Stimulated activated CD8-positive, alpha-beta memory T cell treated with anti-CD3 and anti-CD28 coated beads, Interleukin-4, amount 100 ng/mL, for 1 hour (primary cell): ENCODE data around the gene STK32B.
"Not testable (repeated sequence)": the region's sequence is repeated elsewhere in the genome, so short reads cannot be mapped to it uniquely, and the experiment has no call there.

Source experiments
- DNase-seq, 2 donors: peaks; one replicate each; pipeline ENCODE4 v3.0.0-alpha.2; 2020; ENCODE audit warnings: low read depth in 2 of 2, low spot score in 1 of 2

Gene STK32B

DNA sequence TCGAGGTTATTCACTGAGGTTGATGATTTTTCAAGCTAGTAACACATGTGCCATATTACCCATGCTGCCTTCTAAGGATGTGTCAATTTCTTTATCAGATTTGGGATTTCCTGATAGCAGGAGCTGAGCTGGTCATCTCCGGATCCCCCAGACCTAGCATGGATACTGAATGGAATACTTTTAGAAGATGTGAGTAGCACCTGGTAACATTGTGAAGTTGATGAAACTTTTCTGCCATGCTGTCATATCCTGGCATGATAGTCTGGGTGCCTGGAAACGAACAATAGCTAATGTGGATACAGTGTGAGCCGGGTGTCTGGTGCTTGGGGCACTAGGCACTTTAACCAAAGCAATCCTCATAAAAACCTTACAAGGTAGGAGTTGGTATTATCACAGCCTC is 21.1 kb upstream of the STK32B start:
- no peak for DNase-seq

DNA sequence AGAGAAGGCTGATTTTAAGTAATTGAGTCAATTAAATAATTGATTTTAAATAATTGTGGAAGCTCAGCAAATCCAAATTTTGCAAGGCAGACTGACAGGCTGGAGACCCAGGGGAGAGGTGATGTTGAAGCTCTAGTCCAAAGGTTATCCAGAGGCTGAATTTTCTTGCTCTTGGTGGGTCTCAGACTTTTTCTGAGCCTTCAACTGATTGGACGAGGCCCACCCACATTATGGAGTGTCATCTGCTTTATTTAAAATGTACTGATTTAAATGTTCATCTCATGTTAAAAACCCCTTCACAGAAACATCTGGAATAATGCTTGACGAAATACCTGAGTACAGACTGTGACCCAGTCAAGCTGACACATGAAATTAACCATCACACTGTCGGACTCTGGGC is 20.4 kb upstream of the STK32B start:
- no peak for DNase-seq

DNA sequence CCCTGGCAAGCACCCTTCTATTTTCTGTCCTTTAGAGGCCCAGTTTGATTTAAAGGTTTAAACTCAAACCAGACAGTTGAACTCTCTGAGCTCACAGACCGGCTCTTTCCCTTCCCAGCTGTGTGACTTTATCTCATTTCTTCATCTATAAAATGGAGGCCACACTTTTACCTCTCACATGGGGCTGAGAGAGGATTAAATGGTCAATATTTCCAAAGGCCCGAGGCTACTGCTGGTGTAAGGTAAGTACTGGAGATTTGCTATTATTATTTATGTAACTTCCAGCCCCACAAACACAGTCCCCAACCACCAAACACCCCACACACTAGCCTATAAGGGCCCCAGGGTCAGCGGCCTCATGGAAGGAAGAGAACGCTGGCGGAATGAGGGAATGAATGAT is 18.5 kb upstream of the STK32B start:
- DNase-seq: no peak

DNA sequence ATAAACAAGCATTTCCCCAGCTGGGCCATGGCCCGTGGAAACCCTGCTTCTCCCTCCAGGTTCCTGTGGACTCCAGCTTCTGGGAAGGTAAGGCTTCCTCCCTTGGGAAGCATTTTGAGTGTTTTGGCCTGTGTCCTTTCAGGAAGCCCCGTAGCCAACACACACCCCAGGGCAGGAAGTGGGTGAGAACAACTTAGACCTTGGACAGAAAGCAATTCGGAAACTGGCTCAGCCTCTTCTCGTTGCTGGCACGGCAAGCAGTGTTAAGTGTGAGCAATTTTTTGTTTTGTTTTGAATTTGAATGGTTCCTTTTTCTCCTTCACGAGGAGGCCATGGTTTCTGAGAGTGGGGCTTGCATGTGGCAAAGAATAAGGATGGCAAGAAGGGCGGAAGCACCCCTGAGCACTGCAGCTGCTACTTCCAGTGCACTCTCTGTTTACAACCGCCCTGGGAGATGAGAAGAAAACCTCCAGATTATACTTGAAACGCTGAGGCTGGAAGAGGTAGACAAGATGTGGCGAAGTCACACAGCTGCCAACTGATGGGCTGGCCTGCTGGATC is 17.9 kb upstream of the STK32B start:
- DNase-seq: no peak

DNA sequence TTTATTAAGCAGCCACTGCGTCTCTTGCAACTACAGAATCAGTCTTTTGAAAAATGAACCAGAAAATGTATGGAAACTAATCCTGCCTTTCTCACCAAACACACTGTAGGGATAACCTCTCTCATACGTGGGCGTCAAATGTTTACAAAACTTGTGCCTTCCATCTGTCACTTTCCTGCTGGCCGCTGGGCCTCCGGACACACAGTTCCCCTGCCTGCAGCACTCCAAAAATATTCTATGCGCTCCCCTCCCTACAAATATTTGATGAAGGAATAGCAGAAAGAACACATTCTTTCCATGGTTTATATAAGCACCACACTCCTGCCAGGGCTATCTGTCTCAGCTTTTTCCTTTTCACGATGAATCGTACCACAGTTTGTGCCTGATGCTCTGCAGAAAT is 17.1 kb upstream of the STK32B start:
- DNase-seq: no peak

DNA sequence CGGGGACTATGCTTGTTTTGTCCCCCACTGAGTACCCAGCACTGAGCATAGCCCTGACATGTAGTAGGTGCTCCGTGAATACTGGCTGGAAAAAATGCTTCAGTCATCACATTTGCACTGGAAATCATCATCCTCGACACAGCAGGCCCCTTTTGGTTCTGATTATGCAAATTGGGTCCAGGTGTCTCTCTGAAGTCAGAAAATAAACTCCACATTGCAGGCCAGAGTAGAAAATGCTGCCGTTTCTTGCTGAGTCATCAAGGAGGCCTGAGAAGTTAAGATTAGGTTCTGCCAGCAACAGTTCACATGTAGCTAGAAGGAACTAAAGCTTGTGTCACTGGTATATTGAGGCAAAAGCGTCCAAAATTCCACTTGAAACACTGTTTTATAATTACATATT is 15.0 kb upstream of the STK32B start:
- no peak for DNase-seq

DNA sequence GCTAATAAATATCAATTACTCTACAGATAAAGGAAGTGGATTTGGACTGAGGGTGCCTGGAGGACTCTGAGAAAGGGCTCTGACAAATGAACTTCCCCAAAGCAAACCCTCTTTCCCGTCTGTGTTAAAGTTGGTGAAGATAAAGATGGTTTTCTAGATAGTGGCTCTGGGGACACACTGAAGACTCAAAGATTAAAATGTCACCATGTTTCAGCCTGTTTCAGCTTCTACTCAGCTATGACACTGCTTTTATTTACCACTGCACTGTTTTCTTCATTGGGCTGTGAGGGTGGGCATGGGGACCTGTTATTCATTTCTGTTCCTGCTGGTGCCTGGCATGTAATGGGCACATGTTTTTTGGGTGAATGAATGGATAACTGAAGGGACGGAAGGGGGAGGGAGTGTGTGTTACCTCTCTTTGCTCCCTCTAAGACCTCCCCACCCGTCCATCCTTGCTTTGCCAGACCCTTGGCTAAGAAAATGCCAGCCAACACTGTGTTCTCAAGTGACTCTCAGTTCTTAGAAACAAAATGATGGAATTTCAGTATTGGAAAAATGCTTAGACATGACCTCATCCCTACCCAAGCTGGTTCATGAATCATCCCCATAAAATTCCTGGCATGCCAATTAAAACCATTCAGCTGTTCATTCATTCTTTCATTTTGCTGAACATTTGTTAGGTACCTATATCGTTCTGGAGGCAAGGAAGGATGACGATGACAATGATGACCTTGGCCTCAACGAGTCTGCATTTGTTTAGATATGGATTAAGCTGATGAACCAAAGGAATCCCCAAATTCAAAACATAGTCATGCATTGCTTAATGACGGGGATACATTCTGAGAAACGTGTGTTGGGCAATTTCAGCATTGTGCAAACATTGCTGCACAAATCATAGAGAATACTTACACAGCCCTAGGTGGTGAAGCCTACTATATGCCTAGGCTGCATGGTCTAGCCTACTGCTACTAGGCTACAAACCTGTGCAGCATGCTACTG is 13.4 kb upstream of the STK32B start:
- no peak for DNase-seq

DNA sequence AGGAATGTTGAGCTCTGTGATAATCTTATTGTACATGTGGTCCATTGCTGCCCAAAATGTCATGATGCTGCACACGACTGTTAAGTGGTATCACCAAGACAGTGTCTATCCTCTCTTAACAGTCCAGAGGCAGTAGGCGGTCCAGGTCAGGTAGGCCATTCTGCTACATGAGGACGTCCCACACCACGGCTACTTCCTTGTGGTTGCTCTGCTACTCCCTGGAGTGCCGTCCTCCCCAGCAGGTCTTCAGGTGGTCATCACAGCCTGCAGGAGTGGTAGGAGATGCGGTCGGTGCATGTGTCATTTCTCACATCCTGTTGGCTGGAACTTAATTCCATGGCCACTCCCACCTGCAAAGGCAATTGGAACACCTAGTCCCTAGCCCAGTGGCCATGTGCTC is 11.5 kb upstream of the STK32B start:
- no peak for DNase-seq

DNA sequence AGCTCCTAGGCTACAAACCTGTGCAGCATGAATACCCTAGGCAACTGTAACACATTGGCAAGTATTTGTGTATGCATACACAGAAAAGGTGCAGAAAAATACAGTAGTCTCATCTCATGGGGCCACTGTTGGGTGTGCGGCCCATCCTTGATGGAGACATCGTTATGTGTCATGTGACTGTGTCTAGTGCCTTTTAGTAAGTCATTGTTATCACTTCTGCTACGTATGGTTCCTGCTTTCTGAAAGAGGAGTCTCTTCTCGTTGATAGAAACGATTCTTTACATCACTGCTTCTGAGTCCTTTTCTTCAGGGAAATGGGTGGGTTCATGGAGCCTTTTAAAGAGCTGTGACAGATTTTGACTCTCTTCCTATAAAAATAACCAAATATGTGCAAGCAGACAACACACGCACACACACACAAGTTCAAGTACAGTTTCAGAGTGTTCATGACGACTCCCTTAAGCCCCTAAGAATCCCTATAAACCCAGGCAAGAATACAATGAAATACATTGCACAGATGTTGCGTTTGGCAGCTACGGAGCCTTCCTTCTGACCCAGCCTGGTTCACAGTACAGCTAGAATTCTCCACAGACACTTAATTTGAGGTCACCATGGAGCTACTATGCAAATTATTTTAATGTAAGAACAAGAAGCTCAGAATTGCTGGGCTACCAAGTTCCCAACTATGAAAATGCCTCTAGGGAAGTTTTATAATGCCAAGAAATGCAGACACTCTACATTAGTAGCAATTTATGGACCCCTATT is 10.2 kb upstream of the STK32B start:
- no peak for DNase-seq

DNA sequence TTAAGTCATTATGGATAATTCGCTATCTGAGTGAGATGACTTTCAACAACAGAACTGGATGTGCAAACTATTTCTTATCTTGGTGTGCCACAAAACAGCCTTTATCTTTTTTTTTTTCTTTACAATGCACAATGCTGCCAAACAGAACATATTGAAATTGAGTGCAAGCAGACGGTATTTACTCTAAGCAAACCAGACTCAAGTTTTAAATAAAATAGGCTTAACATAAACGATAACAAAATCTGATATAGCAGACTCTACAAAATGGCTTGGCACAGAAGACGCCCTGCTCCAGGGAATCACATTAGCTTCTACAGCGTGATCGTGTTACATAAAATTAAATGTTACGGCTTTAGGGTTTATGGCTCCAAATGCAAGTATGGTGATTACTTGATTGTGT is 9.6 kb upstream of the STK32B start:
- no peak for DNase-seq

DNA sequence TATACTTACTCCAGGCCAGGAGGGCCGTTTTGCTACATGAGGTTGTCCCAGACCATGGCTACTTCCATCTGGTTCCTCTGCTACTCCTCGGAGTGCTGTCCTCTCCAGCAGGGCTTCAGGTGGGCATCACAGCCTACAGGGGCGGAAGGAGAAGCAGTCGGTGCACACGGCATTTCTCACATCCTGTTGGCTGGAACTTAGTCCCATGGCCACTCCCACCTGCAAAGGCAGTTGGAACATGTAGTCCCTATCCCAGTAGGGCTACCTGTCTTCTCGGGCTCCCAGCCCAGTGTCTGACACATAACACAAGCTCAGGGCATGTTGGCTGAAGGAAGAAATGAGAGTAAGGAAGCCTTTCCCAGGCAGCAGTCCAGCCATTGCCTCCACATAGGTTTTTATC is 7.7 kb upstream of the STK32B start:
- no peak for DNase-seq

DNA sequence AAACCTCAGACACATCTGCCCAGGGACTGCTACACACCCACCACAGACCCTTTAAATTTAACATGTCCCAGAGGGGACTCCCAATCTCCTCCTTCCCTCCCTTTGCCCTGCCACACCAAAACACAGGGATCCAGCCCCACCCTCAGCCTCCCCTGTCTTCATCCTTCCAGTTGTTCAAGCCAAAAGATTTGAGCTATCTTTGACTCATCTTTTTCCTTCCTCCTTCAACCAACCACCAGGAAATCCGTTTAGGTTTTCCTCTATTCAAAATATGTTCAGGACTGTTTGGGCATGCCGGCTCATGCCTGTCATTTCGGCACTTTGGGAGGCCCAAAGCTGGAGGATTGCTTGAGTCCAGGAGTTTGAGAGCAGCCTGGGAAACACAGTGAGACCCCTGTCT is 6.9 kb upstream of the STK32B start:
- DNase-seq: no peak

DNA sequence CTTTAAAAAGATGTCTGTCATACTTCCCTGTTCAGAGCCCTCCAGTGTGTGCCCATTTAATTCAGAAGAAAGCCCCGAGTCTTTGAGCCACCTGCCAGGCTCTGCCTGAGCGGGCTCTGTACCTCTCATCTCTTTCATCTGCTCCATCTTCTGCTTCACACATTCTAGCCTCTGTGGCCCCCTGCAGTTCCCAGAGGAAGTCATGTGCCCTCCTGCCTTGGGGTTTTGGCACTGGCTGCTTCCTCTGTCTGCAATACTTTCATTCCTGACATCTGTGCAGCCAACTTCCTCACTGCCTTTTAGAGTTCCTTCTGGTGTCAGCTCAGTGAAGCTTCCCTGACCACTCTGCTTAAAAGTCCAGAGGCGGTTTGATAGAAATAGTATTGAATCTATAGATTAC is 6.2 kb upstream of the STK32B start:
- DNase-seq: no peak

DNA sequence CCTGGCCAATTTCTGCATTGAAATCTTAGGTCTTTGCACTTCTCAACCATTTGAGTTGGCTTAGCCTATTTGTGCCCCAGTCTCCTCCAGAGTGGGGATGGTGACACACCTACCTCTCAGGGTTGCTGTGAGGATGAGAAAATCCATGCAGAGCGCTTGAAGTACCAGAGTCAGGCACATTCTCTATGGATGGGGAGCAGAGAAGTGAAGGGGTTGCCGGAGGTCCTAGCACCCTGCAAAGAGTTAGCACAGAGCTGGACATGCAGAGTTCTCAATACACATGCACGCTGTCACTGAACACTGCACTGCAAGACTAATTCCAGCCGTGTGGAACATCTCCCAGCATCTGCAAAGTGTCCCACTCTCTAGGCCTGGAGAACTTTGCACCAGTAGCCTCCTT is 2.6 kb upstream of the STK32B start:
- DNase-seq: no peak

DNA sequence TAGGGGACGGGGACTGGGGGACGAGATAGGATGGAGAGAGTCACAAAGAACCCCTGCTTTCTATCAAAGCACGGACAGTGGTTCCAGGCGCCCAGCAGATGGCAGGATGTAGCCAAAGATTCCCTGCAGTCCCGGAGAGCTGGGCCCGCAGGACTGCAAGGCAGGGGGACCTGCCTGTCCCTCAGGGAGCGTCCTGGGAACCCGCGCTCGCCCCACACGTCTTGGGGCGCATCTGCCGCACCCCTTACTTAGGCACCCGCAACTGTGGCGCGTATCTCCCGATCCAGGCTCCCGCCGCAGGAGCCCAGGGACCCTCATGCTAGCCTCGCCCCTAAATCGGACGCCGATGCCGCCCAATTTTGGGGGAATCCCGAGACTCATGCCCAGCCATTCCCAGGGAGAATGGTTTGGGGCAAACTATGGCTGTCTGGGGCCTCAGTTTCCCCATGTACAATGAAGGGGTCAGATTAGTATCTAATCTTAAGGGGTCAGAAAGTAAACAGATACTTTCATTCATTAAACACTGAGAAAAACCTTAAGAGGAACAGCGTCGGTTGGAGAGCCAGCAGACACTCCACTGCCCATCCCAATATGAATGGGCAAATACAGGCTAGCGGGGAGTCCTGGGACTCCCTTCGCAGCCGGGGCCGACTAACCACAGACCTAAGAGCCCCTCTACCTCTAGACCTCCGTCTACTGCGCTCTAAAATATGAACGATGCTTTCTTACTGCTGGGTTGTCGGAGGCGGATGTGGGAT is 581 bp upstream of the STK32B start:
- no peak for DNase-seq

DNA sequence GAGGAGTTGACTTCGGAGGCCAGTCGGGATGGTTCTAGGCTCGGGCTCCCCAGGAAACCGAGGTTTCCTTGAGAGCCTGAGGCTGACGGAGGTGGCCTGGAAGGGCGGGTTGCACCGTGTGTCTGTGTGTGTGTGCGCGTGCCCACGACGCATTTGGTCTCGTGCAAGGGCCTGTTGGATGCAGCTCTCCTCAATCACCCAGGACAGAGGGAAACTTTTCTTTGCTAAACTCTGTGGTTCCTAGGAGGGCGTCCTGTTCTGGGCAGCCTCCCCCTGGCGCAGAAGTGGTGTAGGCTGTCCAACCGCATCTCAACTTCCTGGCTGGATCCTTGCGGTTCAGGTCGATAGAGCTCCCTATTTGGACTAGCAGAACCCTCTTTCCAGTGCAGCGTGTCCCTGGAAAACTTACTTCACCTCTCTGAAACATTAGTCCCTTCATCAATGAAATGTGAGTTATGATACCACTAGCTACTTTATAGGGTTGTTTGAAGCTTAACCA is 973 bp downstream of the STK32B start:
- no peak for DNase-seq

DNA sequence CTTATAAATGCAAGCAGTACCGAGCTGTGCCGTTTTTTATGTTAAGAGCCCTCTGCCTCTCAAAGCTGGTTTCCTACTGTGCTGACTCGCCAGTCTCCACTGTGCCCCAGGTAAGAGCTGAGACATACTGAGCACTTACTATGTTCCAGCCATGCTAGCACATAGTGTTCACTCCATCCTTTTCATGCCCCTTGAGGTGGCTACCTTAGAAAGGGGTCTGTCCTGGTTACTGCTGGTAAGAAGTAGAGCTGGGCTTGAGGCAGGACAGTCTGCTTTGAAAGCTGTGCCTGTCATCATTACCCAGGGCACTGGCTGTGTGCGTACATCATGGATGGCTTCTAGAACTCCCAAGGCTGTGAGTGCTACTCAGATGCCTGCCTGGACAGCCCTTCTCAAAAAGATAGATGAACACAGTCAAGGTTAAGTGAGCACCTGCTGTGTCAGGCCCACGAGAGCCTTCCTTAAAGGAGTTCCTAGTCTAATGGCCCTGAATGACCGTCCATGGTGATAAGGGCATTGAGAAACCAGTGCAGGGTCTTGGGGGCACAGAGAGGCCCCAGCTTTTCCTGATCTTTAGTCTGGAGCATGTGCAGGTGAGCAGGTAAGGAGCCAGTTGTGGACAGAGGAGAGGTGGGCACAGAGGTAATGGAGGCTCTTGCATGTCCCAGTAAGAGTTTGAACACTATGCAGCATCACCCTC is 1.6 kb downstream of the STK32B start:
- no peak for DNase-seq

DNA sequence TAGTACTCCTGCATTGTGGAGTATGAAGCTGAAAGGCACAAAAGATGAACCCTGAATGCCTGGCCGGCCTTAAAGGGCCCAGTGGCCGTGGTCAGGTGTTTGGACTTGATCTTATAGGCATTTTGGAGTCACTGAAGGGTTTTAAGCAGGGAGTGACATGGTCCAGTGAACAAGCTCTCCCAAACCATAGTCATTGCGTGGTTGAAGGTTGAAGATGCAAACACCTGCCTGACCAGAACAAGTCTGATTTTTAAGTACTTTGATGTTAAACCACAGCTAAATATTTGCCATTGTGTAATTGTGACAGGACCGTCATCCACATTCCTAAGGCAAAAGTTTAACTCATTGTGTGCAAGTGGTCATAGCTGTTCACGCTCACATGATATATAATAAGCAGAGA is 3.3 kb downstream of the STK32B start:
- no peak for DNase-seq

DNA sequence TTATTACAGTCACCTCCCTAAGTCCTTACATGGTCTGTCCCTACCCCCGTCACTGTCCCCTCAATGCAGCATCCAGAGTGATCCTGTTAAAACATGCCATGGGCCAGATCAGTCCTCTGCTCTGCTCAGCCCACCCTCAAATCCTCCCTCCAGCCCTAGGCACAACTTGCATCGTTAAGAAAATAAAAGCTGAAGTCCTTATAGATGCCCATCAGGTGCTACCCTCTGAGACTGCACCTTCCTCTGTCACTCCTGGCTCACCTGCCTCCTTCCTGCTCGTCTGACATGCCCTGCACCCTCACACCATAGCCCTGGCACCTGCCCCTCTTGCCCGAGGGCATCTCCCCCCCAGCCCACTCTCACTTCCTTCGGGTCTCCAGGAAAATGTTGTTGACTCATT is 4.1 kb downstream of the STK32B start:
- DNase-seq: no peak

DNA sequence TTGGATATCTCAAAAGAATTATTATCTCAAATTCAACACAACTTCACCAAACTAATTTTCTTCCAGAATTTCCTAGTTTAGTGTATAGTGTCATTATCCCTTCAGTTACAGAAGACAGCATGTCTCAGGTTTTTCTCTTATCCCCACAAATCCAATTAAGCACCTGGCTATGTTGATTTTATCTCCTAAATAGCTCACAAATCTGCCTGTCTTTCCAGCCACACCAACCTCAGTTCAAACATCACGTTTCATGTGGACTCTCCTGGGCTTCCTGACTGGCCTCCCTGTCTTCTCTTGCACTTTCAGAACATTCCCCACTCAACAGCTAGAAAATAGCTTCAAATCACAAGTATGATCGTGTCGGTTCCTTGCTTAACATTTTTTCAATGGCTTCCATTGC is 14.8 kb downstream of the STK32B start:
- no peak for DNase-seq

DNA sequence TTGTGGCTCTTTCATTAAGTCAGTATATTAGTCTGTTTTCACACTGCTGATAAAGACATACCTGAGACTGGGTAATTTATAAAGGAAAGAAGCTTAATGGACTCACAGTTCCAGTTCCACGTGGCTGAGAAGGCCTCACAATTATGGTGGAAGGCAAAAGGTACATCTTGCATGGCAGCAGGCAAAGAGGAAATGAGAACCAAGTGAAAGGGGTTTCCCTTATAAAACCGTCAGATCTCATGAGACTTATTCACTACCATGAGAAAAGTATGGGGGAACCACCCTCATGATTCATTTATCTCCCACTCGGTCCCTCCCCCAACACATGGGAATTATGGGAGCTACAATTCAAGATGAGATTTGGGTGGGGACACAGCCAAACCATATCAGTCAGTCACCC is 15.7 kb downstream of the STK32B start:
- not testable (repeated sequence) for DNase-seq
